Stimulated activated memory B cell treated with anti-CD40 and anti-IgM and Interleukin-4, amounts not matched to agents 10 μg/mL and 1 μg/mL and 100 μg/mL, for 72 hours (primary cell): ENCODE data around the gene CENPS.
A peak's percentile ranks its signal among the peaks of the same experiment; 100 is the strongest.

ENCODE experiments used
- ATAC-seq: fragments of 150-1000 bp; cut with Tn5 transposase; 2 replicates; pipeline ENCODE4 v1.10.0; 2021
- H3K27ac Mint-ChIP-seq: one replicate; pipeline ENCODE4 v1.8.0; 2022; ENCODE audit warnings: mild to moderate bottlenecking, mixed read lengths
- H3K27me3 Mint-ChIP-seq: one replicate; pipeline ENCODE4 v1.8.0; 2022; ENCODE audit warnings: mixed read lengths
- H3K36me3 Mint-ChIP-seq: one replicate; pipeline ENCODE4 v1.8.0; 2022; ENCODE audit warnings: mixed read lengths
- H3K4me1 Mint-ChIP-seq: one replicate; pipeline ENCODE4 v1.8.0; 2022; ENCODE audit warnings: mixed read lengths
- H3K4me3 Mint-ChIP-seq: one replicate; pipeline ENCODE4 v1.8.0; 2022; ENCODE audit warnings: mild to moderate bottlenecking, moderate library complexity, mixed read lengths
- H3K9me3 Mint-ChIP-seq: one replicate; pipeline ENCODE4 v1.8.0; 2022; ENCODE audit warnings: mixed read lengths

CENPS gene

GRCh38 chr1:10484521-10484920 lies 54.3 kb downstream of the CENPS start:
- Mint-ChIP-seq H3K4me3 (no peak overlapping the region), H3K27ac (no peak overlapping the region), H3K9me3 (no peaks in the 10 kb centered on the region), H3K4me1 (peaks cover 13% of the 10 kb centered on the region), H3K36me3 (peaks cover 28% of the 10 kb centered on the region), H3K27me3 (no peaks in the 10 kb centered on the region)
- no peak for ATAC-seq

GRCh38 chr1:10489291-10490055 lies 59.2 kb downstream of the CENPS start:
- Mint-ChIP-seq H3K27ac (peak overlapping the region; percentile 45), H3K4me3 (peak overlapping the region; percentile 17), H3K36me3 (peaks cover 33% of the 10 kb centered on the region), H3K9me3 (no peaks in the 10 kb centered on the region), H3K27me3 (no peaks in the 10 kb centered on the region), H3K4me1 (peaks cover 34% of the 10 kb centered on the region)
- ATAC-seq, result peak; percentile 59

- peaks cover 26% of the 10 kb centered on the region for H3K36me3 Mint-ChIP-seq
- no peaks in the 10 kb centered on the region for H3K27me3 Mint-ChIP-seq
- H3K27ac Mint-ChIP-seq, result no peak overlapping the region
- H3K4me1 Mint-ChIP-seq, result peaks cover 38% of the 10 kb centered on the region
- H3K4me3 Mint-ChIP-seq, result no peak overlapping the region
- ATAC-seq, result no peak
- no peaks in the 10 kb centered on the region for H3K9me3 Mint-ChIP-seq
These were observed 60.2 kb downstream of the CENPS start for GRCh38 chr1:10490286-10490970.
